Subcutaneous abdominal adipose tissue (tissue), 5 donors: ENCODE data around the gene GNPTAB.

Experiments
- H3K27ac ChIP-seq: one replicate; pipeline ENCODE4 v1.7.0; 2013; ENCODE audit warnings: low read depth, mild to moderate bottlenecking, inconsistent platforms, low read length, moderate library complexity
- H3K27me3 ChIP-seq, 5 donors: one replicate each; pipeline ENCODE4 v1.7.0; 2013; ENCODE audit warnings: low read length in 5 of 5, inconsistent platforms in 1 of 5; ENCODE audit not compliant: control insufficient read depth in 5 of 5, insufficient read depth in 4 of 5
- H3K36me3 ChIP-seq, 5 donors: one replicate each; pipeline ENCODE4 v1.7.0; 2013; ENCODE audit warnings: low read length in 5 of 5; ENCODE audit not compliant: control insufficient read depth in 5 of 5, insufficient read depth in 5 of 5
- H3K4me1 ChIP-seq, 5 donors: one replicate each; pipeline ENCODE4 v1.7.0; 2013; ENCODE audit warnings: low read length in 5 of 5, mild to moderate bottlenecking in 3 of 5, moderate library complexity in 1 of 5; ENCODE audit not compliant: control insufficient read depth in 5 of 5, insufficient read depth in 5 of 5
- H3K4me3 ChIP-seq, 5 donors: one replicate each; pipeline ENCODE4 v1.7.0; 2013; ENCODE audit warnings: low read length in 5 of 5, low read depth in 1 of 5
- H3K9ac ChIP-seq, 5 donors: one replicate each; pipeline ENCODE4 v1.7.0; 2013; ENCODE audit warnings: low read length in 5 of 5, mild to moderate bottlenecking in 4 of 5, moderate library complexity in 3 of 5
- H3K9me3 ChIP-seq, 5 donors: one replicate each; pipeline ENCODE4 v1.7.0; 2013; ENCODE audit warnings: low read length in 5 of 5; ENCODE audit not compliant: control insufficient read depth in 5 of 5
- donor health status: healthy.
- donor health status: healthy.
- donor health status: healthy.
- donor health status: healthy.
- donor health status: healthy.

The GNPTAB gene

GRCh38 chr12:101732318-101732717, 98.4 kb downstream of the GNPTAB start:
- no peak overlapping the region for H3K27ac ChIP-seq
- no peak overlapping the region for H3K9ac ChIP-seq
- no peak overlapping the region for H3K4me3 ChIP-seq
- H3K36me3 ChIP-seq: peaks cover 9 to 18% (median 15%) of the 10 kb centered on the region in 5 donors
- H3K9me3 ChIP-seq: no peaks in the 10 kb centered on the region
- H3K27me3 ChIP-seq: no peaks in the 10 kb centered on the region
- H3K4me1 ChIP-seq: no peaks in the 10 kb centered on the region

- Histone ChIP-seq H3K27ac (no peak overlapping the region), H3K9me3 (no peaks in the 10 kb centered on the region), H3K9ac (no peak overlapping the region), H3K4me1 (no peaks in the 10 kb centered on the region), H3K27me3 (no peaks in the 10 kb centered on the region), H3K4me3 (no peak overlapping the region), H3K36me3 (peaks cover 9 to 31% (median 23%) of the 10 kb centered on the region in 5 donors)
Observed at GRCh38 chr12:101729842-101730241, 100.9 kb downstream of the GNPTAB start.

- Histone ChIP-seq H3K36me3 (peaks cover 8 to 35% (median 28%) of the 10 kb centered on the region in 5 donors), H3K27ac (no peak overlapping the region), H3K4me1 (no peaks in the 10 kb centered on the region), H3K27me3 (no peaks in the 10 kb centered on the region), H3K9me3 (no peaks in the 10 kb centered on the region), H3K4me3 (no peak overlapping the region), H3K9ac (no peak overlapping the region)
Observed at GRCh38 chr12:101727098-101727497, 103.7 kb downstream of the GNPTAB start.

GRCh38 chr12:101722392-101722791, 108.4 kb downstream of the GNPTAB start:
- Histone ChIP-seq H3K4me1 (peaks cover 0 to 6% (median 0%) of the 10 kb centered on the region in 5 donors), H3K27me3 (no peaks in the 10 kb centered on the region), H3K9ac (no peak overlapping the region), H3K4me3 (no peak overlapping the region), H3K27ac (no peak overlapping the region), H3K36me3 (peaks cover 4 to 28% (median 20%) of the 10 kb centered on the region in 5 donors), H3K9me3 (no peaks in the 10 kb centered on the region)

GRCh38 chr12:101720118-101720517, 110.6 kb downstream of the GNPTAB start:
- Histone ChIP-seq H3K27ac (no peak overlapping the region), H3K9me3 (no peaks in the 10 kb centered on the region), H3K9ac (no peak overlapping the region), H3K4me1 (peaks cover 0 to 15% (median 8%) of the 10 kb centered on the region in 5 donors), H3K4me3 (no peak overlapping the region), H3K36me3 (peaks cover 4 to 17% (median 7%) of the 10 kb centered on the region in 5 donors), H3K27me3 (no peaks in the 10 kb centered on the region)

- Histone ChIP-seq H3K36me3 (peaks cover 4 to 15% (median 6%) of the 10 kb centered on the region in 5 donors), H3K4me3 (no peak overlapping the region), H3K9me3 (no peaks in the 10 kb centered on the region), H3K27me3 (no peaks in the 10 kb centered on the region), H3K4me1 (peaks cover 0 to 20% (median 12%) of the 10 kb centered on the region in 5 donors), H3K27ac (no peak overlapping the region), H3K9ac (no peak overlapping the region)
Observed at GRCh38 chr12:101719566-101719965, 111.2 kb downstream of the GNPTAB start.

- peaks cover 0 to 2% (median 0%) of the 10 kb centered on the region in 5 donors for H3K36me3 ChIP-seq
- no peaks in the 10 kb centered on the region for H3K27me3 ChIP-seq
- no peaks in the 10 kb centered on the region for H3K9me3 ChIP-seq
- H3K4me3 ChIP-seq: no peak overlapping the region
- peak overlapping the region; percentile 45 for H3K27ac ChIP-seq
- H3K9ac ChIP-seq: peak overlapping the region in 1 of 5 donors; percentile 35
- H3K4me1 ChIP-seq: peaks cover 4 to 34% (median 28%) of the 10 kb centered on the region in 5 donors
Observed at GRCh38 chr12:101714877-101715444, 115.8 kb downstream of the GNPTAB start.

GRCh38 chr12:101713930-101714329, 116.8 kb downstream of the GNPTAB start:
- no peaks in the 10 kb centered on the region for H3K9me3 ChIP-seq
- peaks cover 0 to 2% (median 0%) of the 10 kb centered on the region in 5 donors for H3K36me3 ChIP-seq
- no peak overlapping the region for H3K4me3 ChIP-seq
- H3K4me1 ChIP-seq: peaks cover 4 to 34% (median 30%) of the 10 kb centered on the region in 5 donors
- H3K9ac ChIP-seq: peak overlapping the region in 3 of 5 donors; percentile 1 to 47 (median 22)
- peak overlapping the region; percentile 50 for H3K27ac ChIP-seq
- H3K27me3 ChIP-seq: no peaks in the 10 kb centered on the region

- peaks cover 4 to 34% (median 30%) of the 10 kb centered on the region in 5 donors for H3K4me1 ChIP-seq
- peak overlapping the region in 3 of 5 donors; percentile 44 to 66 (median 49) for H3K4me3 ChIP-seq
- peak overlapping the region; percentile 50 for H3K27ac ChIP-seq
- H3K9ac ChIP-seq: peak overlapping the region; percentile 1 to 66 (median 46)
- no peaks in the 10 kb centered on the region for H3K27me3 ChIP-seq
- no peaks in the 10 kb centered on the region for H3K9me3 ChIP-seq
- H3K36me3 ChIP-seq: no peaks in the 10 kb centered on the region
Observed at GRCh38 chr12:101713059-101713682, 117.6 kb downstream of the GNPTAB start.

- no peaks in the 10 kb centered on the region for H3K27me3 ChIP-seq
- no peaks in the 10 kb centered on the region for H3K9me3 ChIP-seq
- H3K4me3 ChIP-seq: no peak overlapping the region
- H3K9ac ChIP-seq: no peak overlapping the region
- H3K4me1 ChIP-seq: peaks cover 4 to 27% (median 21%) of the 10 kb centered on the region in 5 donors
- no peak overlapping the region for H3K27ac ChIP-seq
- no peaks in the 10 kb centered on the region for H3K36me3 ChIP-seq
Observed at GRCh38 chr12:101710288-101710687, 120.5 kb downstream of the GNPTAB start.
